ENCODE results near the gene CREB5.

CREB5 gene

GRCh38 chr7:28733035-28733434, 320.7 kb downstream of the CREB5 start (continued):
- TF ChIP-seq CREB5 (CRISPR knock-in tag; IDR thresholded peaks at IDR 0.05; ENCODE audit: low read depth) (no peak), ISL1 (CRISPR knock-in tag; IDR thresholded peaks at IDR 0.05) (no peak), RARB (CRISPR knock-in tag; IDR thresholded peaks at IDR 0.05) (no peak), CSDC2 (CRISPR knock-in tag; IDR thresholded peaks at IDR 0.05) (no peak), ZNF565 (CRISPR knock-in tag; conservative IDR thresholded peaks at IDR 0.05; ENCODE audit: low read depth) (no peak), TOX (CRISPR knock-in tag; IDR thresholded peaks at IDR 0.05; ENCODE audit: borderline replicate concordance) (no peak), ARNTL (CRISPR knock-in tag; IDR thresholded peaks at IDR 0.05; ENCODE audit: borderline replicate concordance, low read depth) (no peak), POU6F1 (CRISPR knock-in tag; IDR thresholded peaks at IDR 0.05; ENCODE audit: borderline replicate concordance, low read depth) (no peak), PPARA (CRISPR knock-in tag; IDR thresholded peaks at IDR 0.05; ENCODE audit: borderline replicate concordance) (no peak), ZFP30 (CRISPR knock-in tag; IDR thresholded peaks at IDR 0.05) (no peak), TCF4 (CRISPR knock-in tag; IDR thresholded peaks at IDR 0.05; ENCODE audit: borderline replicate concordance) (no peak), ZFP3 (CRISPR knock-in tag; IDR thresholded peaks at IDR 0.05) (no peak), ZNF8 (CRISPR knock-in tag; IDR thresholded peaks at IDR 0.05) (no peak), OSR1 (CRISPR knock-in tag; IDR thresholded peaks at IDR 0.05) (no peak)

GRCh38 chr7:28738412-28738811, 326.1 kb downstream of the CREB5 start:
- no peak for TF ChIP-seq ZNF70 (CRISPR knock-in tag; IDR thresholded peaks at IDR 0.05)
- TF ChIP-seq BACH2 (CRISPR knock-in tag; IDR thresholded peaks at IDR 0.05; ENCODE audit: borderline replicate concordance) = no peak
- no peak for TF ChIP-seq SNAI2 (CRISPR knock-in tag; IDR thresholded peaks at IDR 0.05)
- TF ChIP-seq ESRRG (CRISPR knock-in tag; IDR thresholded peaks at IDR 0.05) = no peak
- no peak for TF ChIP-seq CSRNP3 (CRISPR knock-in tag; IDR thresholded peaks at IDR 0.05)
- no peak for TF ChIP-seq POU6F1 (CRISPR knock-in tag; IDR thresholded peaks at IDR 0.05; ENCODE audit: borderline replicate concordance, low read depth)
- no peak for TF ChIP-seq GLIS3 (CRISPR knock-in tag; IDR thresholded peaks at IDR 0.05)
- TF ChIP-seq ZNF8 (CRISPR knock-in tag; IDR thresholded peaks at IDR 0.05) = no peak
- TF ChIP-seq OSR1 (CRISPR knock-in tag; IDR thresholded peaks at IDR 0.05) = no peak
- no peak for TF ChIP-seq RARB (CRISPR knock-in tag; IDR thresholded peaks at IDR 0.05)
- TF ChIP-seq ZNF565 (CRISPR knock-in tag; conservative IDR thresholded peaks at IDR 0.05; ENCODE audit: low read depth) = no peak
- TF ChIP-seq CSDC2 (CRISPR knock-in tag; IDR thresholded peaks at IDR 0.05) = no peak
- TF ChIP-seq TOX (CRISPR knock-in tag; IDR thresholded peaks at IDR 0.05; ENCODE audit: borderline replicate concordance) = no peak
- no peak for TF ChIP-seq ISL1 (CRISPR knock-in tag; IDR thresholded peaks at IDR 0.05)
- TF ChIP-seq ARNTL (CRISPR knock-in tag; IDR thresholded peaks at IDR 0.05; ENCODE audit: borderline replicate concordance, low read depth) = no peak
- ATAC-seq = no peak

- no peak for ATAC-seq
- TF ChIP-seq ZC3H10 (CRISPR knock-in tag; IDR thresholded peaks at IDR 0.05) = no peak
- TF ChIP-seq ZFP30 (CRISPR knock-in tag; IDR thresholded peaks at IDR 0.05) = no peak
- no peak for TF ChIP-seq ZNF70 (CRISPR knock-in tag; IDR thresholded peaks at IDR 0.05)
- no peak for TF ChIP-seq GLIS3 (CRISPR knock-in tag; IDR thresholded peaks at IDR 0.05)
Measured at GRCh38 chr7:28739128-28739527, 326.8 kb downstream of the CREB5 start.

DNA sequence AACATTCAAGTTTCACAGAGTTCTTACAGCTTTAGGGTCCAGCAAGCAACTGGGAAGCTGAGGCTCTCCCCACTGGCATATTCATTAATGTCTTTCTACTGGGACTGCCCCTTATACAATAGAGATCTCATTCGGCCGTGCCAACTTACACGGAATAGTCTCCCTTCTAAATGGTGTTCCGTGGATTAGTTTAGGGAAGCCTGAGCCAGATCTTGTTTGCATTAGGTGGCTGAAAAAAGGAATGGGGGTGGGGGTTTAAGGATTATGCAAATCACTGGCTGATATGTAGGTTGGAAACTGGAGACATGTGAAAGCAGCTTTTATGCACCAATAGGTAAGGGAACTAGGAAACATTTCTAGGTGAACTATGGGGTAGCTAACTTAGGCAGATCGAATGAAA, 327.5 kb downstream of the CREB5 start:
- no peak for TF ChIP-seq ZC3H10 (CRISPR knock-in tag; IDR thresholded peaks at IDR 0.05)
- no peak for TF ChIP-seq TCF4 (CRISPR knock-in tag; IDR thresholded peaks at IDR 0.05; ENCODE audit: borderline replicate concordance)
- no peak for TF ChIP-seq ZFP30 (CRISPR knock-in tag; IDR thresholded peaks at IDR 0.05)
- TF ChIP-seq GLIS3 (CRISPR knock-in tag; IDR thresholded peaks at IDR 0.05) = no peak
- TF ChIP-seq, protein P1, sequence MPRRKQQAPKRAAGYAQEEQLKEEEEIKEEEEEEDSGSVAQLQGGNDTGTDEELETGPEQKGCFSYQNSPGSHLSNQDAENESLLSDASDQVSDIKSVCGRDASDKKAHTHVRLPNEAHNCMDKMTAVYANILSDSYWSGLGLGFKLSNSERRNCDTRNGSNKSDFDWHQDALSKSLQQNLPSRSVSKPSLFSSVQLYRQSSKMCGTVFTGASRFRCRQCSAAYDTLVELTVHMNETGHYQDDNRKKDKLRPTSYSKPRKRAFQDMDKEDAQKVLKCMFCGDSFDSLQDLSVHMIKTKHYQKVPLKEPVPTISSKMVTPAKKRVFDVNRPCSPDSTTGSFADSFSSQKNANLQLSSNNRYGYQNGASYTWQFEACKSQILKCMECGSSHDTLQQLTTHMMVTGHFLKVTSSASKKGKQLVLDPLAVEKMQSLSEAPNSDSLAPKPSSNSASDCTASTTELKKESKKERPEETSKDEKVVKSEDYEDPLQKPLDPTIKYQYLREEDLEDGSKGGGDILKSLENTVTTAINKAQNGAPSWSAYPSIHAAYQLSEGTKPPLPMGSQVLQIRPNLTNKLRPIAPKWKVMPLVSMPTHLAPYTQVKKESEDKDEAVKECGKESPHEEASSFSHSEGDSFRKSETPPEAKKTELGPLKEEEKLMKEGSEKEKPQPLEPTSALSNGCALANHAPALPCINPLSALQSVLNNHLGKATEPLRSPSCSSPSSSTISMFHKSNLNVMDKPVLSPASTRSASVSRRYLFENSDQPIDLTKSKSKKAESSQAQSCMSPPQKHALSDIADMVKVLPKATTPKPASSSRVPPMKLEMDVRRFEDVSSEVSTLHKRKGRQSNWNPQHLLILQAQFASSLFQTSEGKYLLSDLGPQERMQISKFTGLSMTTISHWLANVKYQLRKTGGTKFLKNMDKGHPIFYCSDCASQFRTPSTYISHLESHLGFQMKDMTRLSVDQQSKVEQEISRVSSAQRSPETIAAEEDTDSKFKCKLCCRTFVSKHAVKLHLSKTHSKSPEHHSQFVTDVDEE (CRISPR knock-in tag; IDR thresholded peaks at IDR 0.05) = no peak
- TF ChIP-seq ISL1 (CRISPR knock-in tag; IDR thresholded peaks at IDR 0.05) = no peak
- no peak for TF ChIP-seq CSRNP3 (CRISPR knock-in tag; IDR thresholded peaks at IDR 0.05)
- no peak for TF ChIP-seq ZNF565 (CRISPR knock-in tag; conservative IDR thresholded peaks at IDR 0.05; ENCODE audit: low read depth)
- TF ChIP-seq ARNTL (CRISPR knock-in tag; IDR thresholded peaks at IDR 0.05; ENCODE audit: borderline replicate concordance, low read depth) = no peak
- ATAC-seq = no peak

All from SK-N-SH treated with all-trans-retinoic acid at 6 μM for 48 hours (cell line).